HG03103 (cell line): Measurements from ENCODE around the gene ALS2CL.

Experiments used
- ATAC-seq: cut with Tn5 transposase; IDR thresholded peaks from one replicate; pipeline ENCODE4 v1.9.1; 2021; ENCODE audit warnings: low read depth; ENCODE audit not compliant: unreplicated experiment

ALS2CL gene

DNA sequence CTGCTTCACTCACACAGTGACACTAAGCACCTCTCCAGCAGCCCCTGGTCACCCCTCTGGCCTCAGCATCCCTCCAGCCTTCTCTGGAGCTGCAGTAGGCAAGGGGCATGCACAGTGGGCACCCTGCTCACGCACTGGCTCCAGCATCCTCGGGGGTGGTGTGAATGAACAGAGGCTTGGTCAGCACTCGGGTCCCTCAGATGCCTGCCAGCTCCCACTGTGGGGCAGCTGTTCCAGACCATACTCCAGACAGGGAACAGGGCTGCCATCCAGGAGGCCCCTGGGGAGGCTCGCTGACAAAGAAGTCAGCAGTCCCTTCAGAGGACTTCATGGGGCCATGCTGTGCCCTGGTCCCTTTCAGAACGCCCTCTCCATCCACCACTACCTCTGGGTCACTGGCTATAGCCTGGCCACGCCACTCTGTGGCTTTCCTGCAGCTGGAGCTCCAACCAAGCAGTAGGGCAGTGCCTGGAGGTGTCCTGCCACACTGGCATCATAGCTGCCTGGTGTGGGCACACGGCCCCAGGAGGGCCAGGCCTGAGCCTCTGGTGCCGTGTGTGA is 26.3 kb downstream of the ALS2CL start:
- no peak for ATAC-seq

DNA sequence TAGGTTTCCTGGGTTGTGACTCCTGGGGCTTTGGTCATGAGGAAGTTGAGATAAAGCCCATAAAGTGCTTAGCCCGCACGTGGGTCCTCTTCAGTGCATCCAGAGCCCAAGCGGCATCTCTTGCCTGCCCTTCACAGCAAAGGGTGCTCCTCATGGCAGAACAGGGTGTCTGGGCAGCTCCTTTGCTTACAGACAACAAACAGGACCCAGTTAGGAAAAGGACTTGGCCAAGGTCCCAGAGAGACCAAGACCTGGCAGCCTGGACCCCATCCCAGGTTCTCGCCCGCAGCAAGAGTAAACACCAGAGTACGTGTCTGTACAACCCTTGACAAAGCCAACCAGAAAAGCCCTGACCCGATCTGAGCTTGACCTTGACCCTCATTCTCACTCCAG is 27.0 kb downstream of the ALS2CL start:
- ATAC-seq, result no peak

DNA sequence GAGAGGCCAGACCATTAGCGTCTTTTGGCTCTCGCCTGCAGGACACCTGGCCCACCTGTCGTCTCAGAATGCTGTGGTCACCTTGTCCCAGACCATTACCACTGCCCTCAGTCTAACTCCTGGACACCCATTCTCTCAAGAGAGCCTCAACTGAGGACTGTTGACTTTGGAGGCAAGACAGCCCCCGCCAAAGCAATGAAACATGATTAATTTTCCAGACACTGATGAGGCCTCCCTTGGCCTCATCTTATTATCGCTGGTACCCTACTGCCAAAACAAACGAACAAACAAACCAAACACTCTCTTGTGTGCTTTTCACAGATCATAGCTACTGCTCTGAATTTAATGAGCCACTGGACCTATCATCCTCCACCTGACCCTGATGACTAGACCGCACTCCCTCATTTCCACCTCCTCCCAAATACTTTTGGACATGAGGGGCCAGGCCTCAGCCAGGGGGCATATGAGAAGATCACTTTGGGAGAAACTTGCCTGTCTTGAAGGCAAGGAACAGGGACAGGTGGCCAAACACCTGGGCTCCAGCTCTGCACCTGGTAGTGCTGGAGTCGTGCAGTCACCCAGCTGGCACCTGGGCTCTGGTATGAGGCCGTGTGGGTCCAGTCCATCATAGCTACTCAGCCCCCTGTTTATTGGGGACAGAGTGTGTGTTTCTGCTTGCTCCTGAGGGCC is 27.6 kb downstream of the ALS2CL start:
- no peak for ATAC-seq

DNA sequence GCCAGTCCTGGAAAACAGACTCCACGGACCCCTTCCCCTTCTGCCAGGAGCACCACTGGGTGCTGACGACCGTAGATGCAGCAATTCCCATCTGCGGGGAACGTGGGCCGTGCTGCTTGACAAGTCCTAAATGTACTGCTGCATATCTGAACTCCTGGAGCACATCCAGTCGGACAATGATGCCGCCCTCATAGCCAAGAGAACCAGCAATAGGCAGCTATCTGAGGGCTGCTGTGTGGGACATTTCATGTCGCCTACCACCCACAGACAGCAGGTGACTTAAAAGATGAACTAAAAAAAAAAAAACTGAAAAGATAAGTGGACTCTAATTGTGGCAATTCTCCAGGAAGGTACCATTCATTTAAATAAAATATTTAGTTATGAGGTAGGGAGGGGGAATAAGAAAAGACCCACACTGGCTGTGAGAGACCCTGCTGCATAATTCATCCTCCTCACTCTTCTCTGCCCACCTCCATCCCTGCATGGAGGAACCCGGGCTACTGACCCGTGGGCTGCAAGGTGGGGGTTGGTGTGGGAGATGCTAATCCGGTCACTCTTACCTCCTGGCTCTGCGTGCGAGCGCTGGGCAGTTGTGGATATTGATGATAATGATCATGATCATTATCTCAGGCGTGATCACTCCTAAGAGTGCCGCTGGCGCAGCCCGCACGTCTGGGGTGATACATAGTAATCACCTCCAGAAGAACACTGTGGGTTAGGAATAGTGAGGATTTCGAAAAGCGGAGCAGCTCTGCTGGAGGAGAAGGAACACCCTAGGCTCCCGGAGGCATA is 28.3 kb downstream of the ALS2CL start:
- ATAC-seq, result no peak

DNA sequence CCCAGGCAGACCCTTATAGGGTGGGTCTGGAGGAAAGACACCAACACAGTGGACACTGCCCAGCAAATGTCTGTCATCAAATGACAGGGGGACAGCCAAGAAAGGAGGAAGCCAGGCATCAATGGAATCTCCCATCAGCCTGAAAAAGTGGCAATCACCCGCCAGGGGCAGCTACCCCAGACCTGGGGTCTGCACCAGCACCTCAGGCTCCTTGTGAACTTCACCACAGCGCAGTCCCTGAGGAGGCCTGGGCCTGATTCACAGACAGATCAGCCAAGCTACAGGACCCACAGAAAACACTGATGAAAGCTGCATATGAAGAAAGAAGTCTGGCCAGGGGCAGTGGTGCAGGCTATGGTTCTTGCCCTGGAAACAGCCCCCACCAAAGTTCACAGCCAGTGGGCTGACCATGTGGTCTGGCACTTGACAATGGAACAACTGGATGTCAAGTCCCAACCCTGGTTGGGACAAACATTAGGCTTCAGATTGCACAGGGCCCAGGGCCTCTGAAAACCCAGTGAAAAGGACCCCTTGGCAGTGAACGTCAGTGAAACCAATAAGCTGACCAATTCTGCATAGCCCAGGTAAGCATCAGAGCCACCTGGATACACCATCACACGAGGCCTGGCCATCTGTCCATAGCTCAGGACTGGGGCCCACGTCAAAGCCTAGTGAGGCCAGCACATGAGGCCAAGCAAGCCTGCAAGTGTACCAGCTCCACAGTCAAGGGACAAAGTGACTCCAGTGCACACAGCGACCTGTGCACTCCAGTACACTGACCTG is 29.1 kb downstream of the ALS2CL start:
- ATAC-seq, result no peak

DNA sequence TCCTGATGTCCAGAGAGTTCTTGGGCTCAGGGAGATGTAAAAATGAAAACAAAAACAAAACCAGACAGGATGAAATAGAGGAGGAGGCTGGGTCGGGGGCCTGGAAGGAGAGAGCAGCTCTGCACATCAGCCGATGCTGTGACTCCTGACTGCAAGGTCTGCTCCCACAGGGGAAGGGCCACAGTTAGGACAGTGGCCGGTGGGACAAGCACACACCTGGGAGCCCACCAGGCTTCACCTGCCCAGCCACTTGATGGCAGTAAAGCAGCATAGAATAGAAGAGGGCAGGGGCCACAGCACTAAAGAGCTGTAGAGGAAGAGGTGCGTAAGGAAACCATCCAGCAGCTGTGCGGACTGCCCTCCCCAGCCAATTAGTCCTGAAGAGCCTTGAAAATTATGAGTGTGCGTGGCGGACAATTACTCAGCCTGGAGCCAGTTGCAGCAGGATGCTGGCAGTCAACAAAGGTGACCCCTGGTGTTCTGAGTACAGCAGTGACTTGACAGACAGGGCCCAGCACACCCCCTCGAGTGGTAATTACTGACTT is 29.8 kb downstream of the ALS2CL start:
- ATAC-seq, result no peak

DNA sequence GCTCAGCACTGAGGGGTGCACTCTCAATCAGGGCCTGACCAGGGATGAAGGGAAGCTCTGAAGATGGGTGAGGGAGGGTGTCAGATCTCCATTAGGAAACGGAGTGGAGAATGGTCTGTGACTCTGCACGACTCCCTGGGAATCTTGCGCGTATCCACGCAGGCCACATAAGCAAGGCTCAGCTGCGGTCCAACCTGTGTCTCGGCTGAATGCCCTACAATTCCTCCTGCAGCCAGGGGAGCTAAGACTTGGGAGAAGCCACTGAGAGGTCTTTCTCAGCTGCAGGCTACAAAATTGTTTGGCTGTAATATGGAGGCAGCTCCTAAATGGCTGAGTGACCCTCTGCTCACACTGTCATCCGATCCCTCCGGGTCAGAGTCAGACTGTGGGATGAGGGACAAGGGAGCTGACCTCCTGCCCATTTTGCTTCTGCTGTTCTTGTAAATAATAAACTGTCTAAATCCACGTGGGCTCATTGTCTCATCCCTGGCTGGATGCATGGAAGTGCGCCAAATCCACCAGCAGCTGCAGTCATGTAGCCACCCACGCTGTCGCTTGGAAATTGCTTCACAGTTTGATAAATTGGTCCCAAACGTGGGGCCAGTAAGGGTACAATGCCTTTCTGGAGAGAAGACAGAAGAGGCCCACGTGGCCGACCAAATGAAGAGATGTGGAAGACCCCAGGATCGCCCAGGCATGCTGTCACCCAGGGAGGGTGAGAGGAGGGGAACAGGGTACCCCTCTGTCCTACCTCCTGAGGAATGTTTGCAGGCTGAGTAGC is 30.5 kb downstream of the ALS2CL start:
- no peak for ATAC-seq

DNA sequence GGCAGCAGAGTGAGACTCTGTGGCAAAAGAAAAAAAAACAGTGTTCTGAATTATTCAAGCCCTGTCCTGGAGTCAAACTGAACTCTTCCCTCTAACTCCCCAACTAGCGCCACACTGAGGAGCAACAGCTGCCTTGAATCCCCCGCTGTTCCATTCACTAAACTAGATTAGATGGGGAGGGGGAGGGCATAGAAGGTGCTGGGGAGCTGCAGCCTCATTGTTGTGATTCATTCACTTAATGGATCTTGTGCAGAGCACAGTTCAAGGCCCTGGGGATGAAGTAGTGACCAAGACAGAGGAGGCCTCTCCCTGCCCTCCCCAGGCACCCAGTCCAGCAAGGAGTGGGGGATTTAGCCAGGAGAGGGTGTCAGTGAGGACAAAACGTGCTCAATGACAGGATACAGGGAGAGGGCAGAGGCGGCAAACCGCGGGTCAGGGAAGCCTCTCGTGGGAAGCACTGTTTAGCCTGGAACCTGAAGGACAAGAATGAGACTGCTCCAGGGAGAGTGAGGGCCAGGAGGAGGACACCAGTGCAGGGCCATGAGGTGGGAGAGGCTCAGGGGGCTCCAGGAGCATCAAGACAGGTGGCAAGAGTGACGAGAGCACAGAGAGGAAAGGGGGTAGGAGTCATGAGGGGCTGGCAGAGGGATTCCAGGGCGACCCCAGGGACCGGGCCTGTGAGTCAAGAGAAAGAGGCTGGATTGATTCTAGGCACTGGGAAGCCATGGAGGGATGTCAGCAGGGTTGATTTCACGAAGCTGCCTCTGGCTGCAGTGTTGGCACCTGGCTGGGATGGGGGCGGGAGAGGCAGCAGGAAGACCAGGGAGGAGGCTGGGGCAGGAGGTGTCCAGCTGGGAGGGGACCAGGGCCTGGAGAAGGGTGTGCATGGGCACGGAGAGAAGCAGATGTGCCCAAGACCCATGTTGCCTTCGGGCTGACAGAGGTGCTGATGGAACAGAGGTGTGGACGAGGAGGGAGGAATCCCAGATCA is 31.4 kb downstream of the ALS2CL start:
- ATAC-seq, result no peak

DNA sequence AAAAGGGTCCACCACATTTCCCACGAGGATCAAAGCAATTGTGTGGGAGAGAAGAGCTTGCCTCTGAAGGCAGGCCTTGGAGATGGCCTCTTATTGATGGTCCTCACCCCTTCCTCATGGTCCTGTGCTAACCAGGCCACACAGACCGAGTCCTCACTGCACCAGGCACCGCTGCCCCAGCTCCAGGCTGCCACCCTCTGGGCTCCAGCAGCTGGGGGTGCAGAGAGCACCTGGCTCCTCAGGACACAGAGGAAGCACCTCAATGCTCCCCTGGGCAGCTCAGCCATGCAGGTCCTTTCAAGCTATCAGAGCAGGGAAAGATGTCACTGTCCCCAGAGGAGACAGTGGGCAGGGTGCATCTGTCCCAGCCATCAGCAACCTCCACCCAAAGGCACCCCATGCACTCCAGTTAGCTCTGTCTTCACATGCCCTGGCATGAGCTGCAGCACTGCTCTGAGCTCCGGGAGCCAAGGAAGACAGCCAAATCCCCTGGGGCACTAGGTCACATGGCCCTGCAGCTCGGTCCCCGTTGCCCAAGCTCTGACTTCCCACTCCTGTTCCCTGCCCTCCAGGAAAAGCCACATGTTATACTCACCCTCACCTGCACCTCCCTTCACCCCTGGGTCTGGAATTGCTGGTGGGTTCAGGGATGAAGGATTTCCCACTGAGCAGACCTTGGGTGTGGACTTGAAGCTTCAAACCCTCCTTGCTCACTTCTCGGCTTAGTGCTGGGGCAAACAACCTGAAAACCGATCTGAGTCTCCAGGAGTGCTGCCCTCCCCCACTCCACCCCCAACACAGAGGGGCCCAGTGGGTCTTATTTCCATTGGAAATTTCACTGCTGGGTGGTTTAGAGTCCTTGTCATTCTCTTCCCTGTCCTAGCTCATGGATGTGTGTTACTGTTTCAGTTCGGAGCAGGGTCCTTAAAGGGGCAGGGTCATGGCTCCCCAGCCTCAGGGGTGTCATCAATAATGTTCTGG is 32.6 kb downstream of the ALS2CL start:
- ATAC-seq, result no peak

DNA sequence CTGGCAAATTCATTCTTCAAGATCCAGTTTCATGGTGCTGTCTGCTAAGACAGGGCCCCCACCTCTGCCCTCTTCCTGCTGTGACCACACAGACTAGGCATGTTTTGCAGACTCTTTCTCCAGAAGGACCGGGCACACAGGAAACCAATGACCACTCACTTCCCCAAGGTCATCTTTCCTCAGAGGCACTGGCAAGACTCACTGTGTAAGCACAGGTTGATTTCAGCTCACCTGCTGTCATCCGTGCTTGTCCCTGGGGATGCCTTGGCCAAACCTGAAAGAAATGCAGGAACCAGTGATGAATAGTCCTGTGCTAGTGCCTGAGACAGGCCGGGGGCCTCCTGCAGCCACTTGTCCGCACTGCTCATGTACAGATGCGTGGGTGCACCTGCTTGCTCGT is 33.5 kb downstream of the ALS2CL start:
- no peak for ATAC-seq

DNA sequence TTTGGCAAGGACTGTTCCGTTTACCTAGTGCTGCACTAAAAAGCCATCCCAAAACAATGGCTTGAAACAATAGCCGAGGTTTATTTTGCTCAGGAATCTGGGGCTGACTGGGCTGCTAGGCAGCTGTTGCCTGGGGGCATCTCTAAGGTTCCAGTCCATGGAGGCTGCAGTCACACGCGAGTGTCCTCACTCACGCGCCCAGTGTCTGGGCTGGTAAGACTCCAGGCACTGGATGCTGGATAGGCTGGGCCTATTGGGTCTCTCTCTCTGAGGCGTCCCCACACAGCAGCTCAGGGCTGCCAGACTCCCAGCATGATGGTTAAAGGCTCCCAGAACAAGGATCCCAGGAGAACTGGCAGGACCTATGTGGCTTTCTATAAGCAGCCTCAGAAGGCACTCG is 34.2 kb downstream of the ALS2CL start:
- no peak for ATAC-seq

DNA sequence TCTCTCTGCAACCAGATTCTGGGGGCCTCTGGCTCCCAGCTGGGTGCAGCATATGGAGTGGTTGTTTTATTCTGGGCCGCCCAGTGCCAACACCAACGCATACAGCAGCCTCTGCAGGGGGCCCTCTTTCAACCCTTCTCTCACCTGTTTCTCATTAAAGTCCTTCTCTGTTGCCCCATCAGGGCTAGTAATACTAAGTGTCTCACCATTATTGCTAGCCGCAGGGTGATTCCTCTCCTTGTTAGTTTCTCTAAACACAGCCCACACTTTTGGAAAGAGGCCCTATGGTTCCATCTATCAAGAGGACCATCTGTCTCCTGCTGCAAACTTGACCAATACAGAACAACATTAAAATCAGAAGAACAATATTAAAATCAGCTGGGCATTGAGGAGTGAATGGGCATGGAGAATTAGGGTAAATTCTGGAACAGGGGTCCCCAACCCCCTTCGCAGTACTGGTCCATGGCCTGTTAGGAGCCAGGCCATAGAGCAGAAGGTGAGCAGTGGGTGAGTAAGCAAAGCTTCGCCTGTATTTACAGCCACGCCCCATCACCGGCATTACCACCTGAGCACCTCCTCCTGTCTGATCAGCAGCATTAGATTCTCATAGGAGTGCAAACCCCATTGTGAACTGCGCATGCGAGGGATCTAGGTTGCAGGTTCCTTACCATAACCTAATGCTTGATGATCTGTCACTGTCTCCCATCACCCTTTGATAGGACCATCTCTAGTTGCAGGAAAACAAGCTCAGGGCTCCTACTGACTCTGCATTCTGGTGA is 36.5 kb downstream of the ALS2CL start:
- ATAC-seq, result no peak

DNA sequence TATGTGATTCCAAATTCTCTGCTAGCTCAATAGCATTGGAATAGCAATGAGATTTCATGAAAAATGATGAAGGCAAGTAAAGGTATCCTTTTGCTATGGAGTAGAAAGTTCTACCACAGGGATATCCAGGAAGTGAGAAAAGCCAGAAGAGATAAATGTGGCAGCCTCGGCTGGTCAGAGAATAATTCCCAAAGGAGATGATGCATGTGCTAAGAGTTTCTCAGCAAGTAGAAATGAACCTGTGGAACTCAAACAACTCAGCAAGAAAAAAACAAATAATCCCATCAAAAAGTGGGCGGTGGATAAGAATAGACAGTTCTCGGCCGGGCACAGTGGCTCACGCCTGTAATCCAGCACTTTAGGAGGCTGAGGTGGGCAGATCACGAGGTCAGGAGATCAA is 38.2 kb downstream of the ALS2CL start:
- ATAC-seq, result no peak

DNA sequence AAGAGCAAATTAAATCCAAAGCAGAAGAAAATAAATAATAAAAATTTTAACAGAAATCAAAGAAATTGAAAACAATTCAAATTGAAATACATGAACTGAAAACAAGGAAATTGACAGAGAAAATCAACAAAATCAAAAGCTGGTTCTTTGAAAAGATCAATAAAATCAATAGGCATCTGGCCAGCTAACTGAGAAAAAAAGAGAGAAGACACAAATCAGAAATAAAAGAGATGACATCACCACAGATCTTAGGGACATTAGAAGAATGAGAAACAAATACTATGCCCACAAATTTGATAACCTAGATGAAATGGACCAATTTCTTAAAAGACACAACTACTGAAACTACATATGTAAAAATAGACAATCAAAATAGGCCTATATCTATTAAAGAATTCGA is 42.4 kb downstream of the ALS2CL start:
- no peak for ATAC-seq

DNA sequence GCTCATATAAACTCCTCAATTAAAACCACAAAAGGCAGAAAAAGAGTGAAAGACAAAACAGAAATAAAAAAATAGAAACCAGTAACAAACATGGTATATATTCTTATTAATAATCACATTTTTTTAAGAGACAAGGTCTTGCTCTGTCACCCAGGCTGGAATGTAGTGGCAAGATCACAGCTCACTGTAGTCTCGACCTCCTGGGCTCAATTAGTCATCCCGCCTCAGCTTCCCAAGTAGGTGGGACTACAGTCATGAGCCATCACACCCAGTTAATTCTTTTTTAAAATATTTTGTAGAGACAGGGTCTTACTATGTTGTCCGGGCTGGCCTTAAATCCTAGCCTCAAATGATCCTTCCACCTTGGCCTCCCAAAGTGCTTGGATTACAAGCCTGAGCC is 44.0 kb downstream of the ALS2CL start:
- ATAC-seq, result no peak

DNA sequence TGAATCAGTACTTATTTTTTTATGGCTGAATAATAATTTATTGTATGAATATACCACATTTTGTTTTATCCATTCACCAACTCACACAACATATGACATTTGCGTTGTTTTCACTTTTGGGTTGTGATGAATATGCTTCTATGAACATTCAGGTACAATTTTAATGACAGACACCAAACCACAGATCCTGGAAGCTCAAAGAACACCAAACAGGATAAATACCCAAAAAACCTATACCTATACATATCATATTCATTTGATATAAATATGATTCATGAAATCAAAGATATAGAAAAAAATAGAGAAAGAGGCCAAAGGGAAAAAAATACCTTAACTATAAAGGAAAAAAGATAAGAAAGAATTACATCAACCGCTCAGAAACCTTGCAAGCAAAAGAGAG is 45.4 kb downstream of the ALS2CL start:
- no peak for ATAC-seq

DNA sequence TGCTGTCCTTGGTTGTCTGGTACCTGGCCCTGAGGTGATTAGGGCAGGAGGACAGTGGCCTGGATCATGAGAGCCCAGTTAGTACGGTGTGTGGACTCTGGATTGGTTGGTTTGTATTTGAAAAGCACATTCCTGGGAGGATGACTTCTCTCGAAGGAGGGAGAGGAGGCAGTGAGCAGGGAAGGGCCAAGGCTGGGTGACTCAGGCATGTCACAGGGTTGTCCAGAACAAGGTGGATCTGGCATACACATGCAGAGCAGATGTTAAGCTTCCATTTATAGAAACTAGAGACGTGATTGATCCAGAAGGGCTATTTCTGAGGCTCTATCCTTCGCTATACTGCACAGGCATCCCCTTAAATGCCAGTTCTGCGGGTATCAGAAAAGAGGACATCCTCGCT is 46.8 kb downstream of the ALS2CL start:
- ATAC-seq, result no peak
